ENCODE data around the gene LCE1F. TPM values are rescaled to one million over a fixed set of nuclear protein-coding genes. Genes with fewer than 3 reads are reported as not detected.

Gene LCE1F
- polyA plus RNA-seq, 1 experiment: not detected

GRCh38 chr1:152811050-152811449 is 36.1 kb downstream of the LCE1F start:
- no peak for TF ChIP-seq CTCF (IDR thresholded peaks at IDR 0.05; ENCODE audit: low read depth, low read length)
- CTCF ChIA-PET: no interaction called here

GRCh38 chr1:152811671-152812070 is 36.7 kb downstream of the LCE1F start, which contains the start of gene LCE1B:
Gene LCE1B (plus strand): TSS chr1:152811971. CDS start chr1:152812447, 476 bp downstream.
- POLR2A ChIA-PET: no interaction called here
- no peaks in the 10 kb centered on the region for H3K27me3 ChIP-seq (ENCODE audit: control insufficient read depth, insufficient read depth, low read length)
- H3K4me3 ChIP-seq (ENCODE audit: low read depth, low read length): no peak within 1 kb of the TSS
- H3K9me3 ChIP-seq (ENCODE audit: control insufficient read depth, insufficient read depth, low read length): peaks cover 5% of the 10 kb centered on the region; the same call in 1 of the 2 replicates
- H3K27ac ChIP-seq (ENCODE audit: low read depth, low read length): no peak within 1 kb of the TSS
- no peak for DNase-seq (ENCODE audit: low read depth, low spot score)
- no peak for TF ChIP-seq CTCF (IDR thresholded peaks at IDR 0.05; ENCODE audit: low read depth, low read length)
- CTCF ChIA-PET: no interaction called here

More at GRCh38 chr1:152811050-152811449, 36.1 kb downstream of the LCE1F start:
- Histone ChIP-seq H3K27me3 (ENCODE audit: control insufficient read depth, insufficient read depth, low read length) (no peaks in the 10 kb centered on the region), H3K4me3 (ENCODE audit: low read depth, low read length) (no peak overlapping the region), H3K27ac (ENCODE audit: low read depth, low read length) (no peak overlapping the region), H3K9me3 (ENCODE audit: control insufficient read depth, insufficient read depth, low read length) (peaks cover 5% of the 10 kb centered on the region; the same call in 1 of the 2 replicates)
- POLR2A ChIA-PET: no interaction called here
- DNase-seq (ENCODE audit: low read depth, low spot score): no peak

- H3K27me3 ChIP-seq (ENCODE audit: control insufficient read depth, insufficient read depth, low read length): no peaks in the 10 kb centered on the region
- no peak overlapping the region for H3K4me3 ChIP-seq (ENCODE audit: low read depth, low read length)
- no peak for TF ChIP-seq CTCF (IDR thresholded peaks at IDR 0.05; ENCODE audit: low read depth, low read length)
- no peak overlapping the region for H3K27ac ChIP-seq (ENCODE audit: low read depth, low read length)
- ChIA-PET CTCF (no interaction called here), POLR2A (no interaction called here)
- H3K9me3 ChIP-seq (ENCODE audit: control insufficient read depth, insufficient read depth, low read length): peaks cover 5% of the 10 kb centered on the region; the same call in 1 of the 2 replicates
- no peak for DNase-seq (ENCODE audit: low read depth, low spot score)
Observed at GRCh38 chr1:152817309-152817708, 42.4 kb downstream of the LCE1F start.

GRCh38 chr1:152823294-152823693 is 48.4 kb downstream of the LCE1F start:
- ChIA-PET POLR2A (no interaction called here), CTCF (no interaction called here)
- Histone ChIP-seq H3K27ac (ENCODE audit: low read depth, low read length) (no peak overlapping the region), H3K27me3 (ENCODE audit: control insufficient read depth, insufficient read depth, low read length) (no peaks in the 10 kb centered on the region), H3K9me3 (ENCODE audit: control insufficient read depth, insufficient read depth, low read length) (peaks cover 6% of the 10 kb centered on the region; the same call in 1 of the 2 replicates), H3K4me3 (ENCODE audit: low read depth, low read length) (no peak overlapping the region)
- no peak for TF ChIP-seq CTCF (IDR thresholded peaks at IDR 0.05; ENCODE audit: low read depth, low read length)
- DNase-seq (ENCODE audit: low read depth, low spot score): no peak

- CTCF ChIA-PET: no interaction called here
- Histone ChIP-seq H3K4me3 (ENCODE audit: low read depth, low read length) (no peak overlapping the region), H3K27me3 (ENCODE audit: control insufficient read depth, insufficient read depth, low read length) (no peaks in the 10 kb centered on the region), H3K9me3 (ENCODE audit: control insufficient read depth, insufficient read depth, low read length) (peaks cover 6% of the 10 kb centered on the region; the same call in 1 of the 2 replicates), H3K27ac (ENCODE audit: low read depth, low read length) (no peak overlapping the region)
- no peak for DNase-seq (ENCODE audit: low read depth, low spot score)
- TF ChIP-seq CTCF (IDR thresholded peaks at IDR 0.05; ENCODE audit: low read depth, low read length): no peak
- POLR2A ChIA-PET: no interaction called here
Observed at GRCh38 chr1:152824964-152825363, 50.0 kb downstream of the LCE1F start.

Other genes starting within 250 kb of the LCE1F start
- gene LCE3E, start 208.4 kb upstream of the LCE1F start, polyA plus RNA-seq (2011; rRNA removed): not detected in 2 replicates
- gene LCE3D, start 194.6 kb upstream of the LCE1F start, polyA plus RNA-seq (2011; rRNA removed): not detected in 2 replicates
- gene LCE3C, start 174.9 kb upstream of the LCE1F start, polyA plus RNA-seq (2011; rRNA removed): not detected in 2 replicates
- gene LCE3B, start 161.3 kb upstream of the LCE1F start, polyA plus RNA-seq (2011; rRNA removed): not detected in 2 replicates
- gene LCE3A, start 152.0 kb upstream of the LCE1F start, polyA plus RNA-seq (2011; rRNA removed): not detected in 2 replicates
- gene LCE2D, start 111.8 kb upstream of the LCE1F start, polyA plus RNA-seq (2011; rRNA removed): not detected in 2 replicates
- not detected in 2 replicates for gene LCE2C, start 99.9 kb upstream of the LCE1F start, polyA plus RNA-seq (2011; rRNA removed)
- not detected in 2 replicates for gene LCE2B, start 89.0 kb upstream of the LCE1F start, polyA plus RNA-seq (2011; rRNA removed)
- gene LCE2A, start 76.8 kb upstream of the LCE1F start, polyA plus RNA-seq (2011; rRNA removed): not detected in 2 replicates
- not detected in 2 replicates for gene LCE4A, start 67.0 kb upstream of the LCE1F start, polyA plus RNA-seq (2011; rRNA removed)
- not detected in 2 replicates for gene KPRP, start 17.1 kb upstream of the LCE1F start, polyA plus RNA-seq (2011; rRNA removed)
- gene LCE1E, start 11.1 kb downstream of the LCE1F start, polyA plus RNA-seq (2011; rRNA removed): not detected in 2 replicates
- gene LCE1D, start 21.6 kb downstream of the LCE1F start, polyA plus RNA-seq (2011; rRNA removed): not detected in 2 replicates
- gene LCE1C, start 31.5 kb downstream of the LCE1F start, polyA plus RNA-seq (2011; rRNA removed): not detected in 2 replicates
- gene LCE1B, start 36.8 kb downstream of the LCE1F start, polyA plus RNA-seq (2011; rRNA removed): not detected in 2 replicates
- not detected in 2 replicates for gene LCE1A, start 52.3 kb downstream of the LCE1F start, polyA plus RNA-seq (2011; rRNA removed)
- not detected in 2 replicates for gene LCE6A, start 67.7 kb downstream of the LCE1F start, polyA plus RNA-seq (2011; rRNA removed)
- gene LCE7A, start 84.9 kb downstream of the LCE1F start, polyA plus RNA-seq (2011; rRNA removed): not detected in 2 replicates
- not detected in 2 replicates for gene SMCP, start 103.2 kb downstream of the LCE1F start, polyA plus RNA-seq (2011; rRNA removed)
- gene IVL, start 133.4 kb downstream of the LCE1F start, polyA plus RNA-seq (2011; rRNA removed): not detected in 2 replicates
- gene SPRR5, start 172.1 kb downstream of the LCE1F start, polyA plus RNA-seq (2011; rRNA removed): not detected in 2 replicates
- not detected in 2 replicates for gene SPRR4, start 195.5 kb downstream of the LCE1F start, polyA plus RNA-seq (2011; rRNA removed)
- not detected in 2 replicates for gene SPRR1A, start 208.9 kb downstream of the LCE1F start, polyA plus RNA-seq (2011; rRNA removed)
- gene SPRR3, start 226.6 kb downstream of the LCE1F start, polyA plus RNA-seq (2011; rRNA removed): not detected in 2 replicates

Measured in AG04450 (cell line).